ENCODE results near the gene NPRL2. TPM values are rescaled to one million over a fixed set of nuclear protein-coding genes. Genes with fewer than 3 reads are reported as not detected.
A peak's percentile ranks its signal among the peaks of the same experiment; 100 is the strongest.

The NPRL2 gene
- total and polyA plus RNA-seq, 9 of the 15 experiments (the other 6 are each of a cell fraction or from before 2014, with no cell fraction given): 17.4 to 40.4 (median 24.4) TPM

DNA sequence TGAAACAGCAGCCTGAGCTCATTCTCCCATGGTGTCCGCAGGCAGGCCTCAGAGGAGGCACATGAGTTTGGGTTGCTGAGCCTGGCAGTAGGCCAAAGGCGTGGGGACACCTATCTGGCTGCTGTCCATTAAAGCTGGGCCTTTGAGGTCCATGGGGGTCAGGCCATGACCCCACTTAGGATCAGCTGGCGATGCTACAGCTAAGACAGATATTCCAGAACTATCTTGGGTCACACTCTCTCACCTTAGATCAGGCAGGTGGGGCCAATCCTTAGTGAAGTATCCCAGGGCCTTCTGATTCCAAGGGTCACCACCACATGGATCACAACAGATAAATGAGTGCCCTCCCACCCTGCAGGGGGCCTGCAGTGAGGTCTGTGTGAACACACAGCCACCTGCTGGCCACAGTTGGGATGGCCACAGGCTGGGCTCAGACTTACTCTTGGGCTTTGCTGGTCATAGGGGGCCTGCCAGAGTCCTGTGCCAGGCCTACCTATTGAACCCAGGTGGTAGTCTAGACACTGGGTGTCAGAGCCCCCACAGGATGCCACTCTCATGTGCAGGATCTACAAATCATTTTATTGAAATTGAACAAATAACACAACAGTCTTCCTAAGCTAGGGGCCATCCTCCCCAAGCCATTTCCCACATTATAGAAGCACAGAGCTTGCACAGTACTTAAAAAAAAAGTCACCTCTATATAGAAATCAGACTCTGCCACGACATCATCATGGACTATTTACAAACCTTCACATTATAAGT is 26.0 kb downstream of the NPRL2 start (continued):
- TF ChIP-seq, protein P1, sequence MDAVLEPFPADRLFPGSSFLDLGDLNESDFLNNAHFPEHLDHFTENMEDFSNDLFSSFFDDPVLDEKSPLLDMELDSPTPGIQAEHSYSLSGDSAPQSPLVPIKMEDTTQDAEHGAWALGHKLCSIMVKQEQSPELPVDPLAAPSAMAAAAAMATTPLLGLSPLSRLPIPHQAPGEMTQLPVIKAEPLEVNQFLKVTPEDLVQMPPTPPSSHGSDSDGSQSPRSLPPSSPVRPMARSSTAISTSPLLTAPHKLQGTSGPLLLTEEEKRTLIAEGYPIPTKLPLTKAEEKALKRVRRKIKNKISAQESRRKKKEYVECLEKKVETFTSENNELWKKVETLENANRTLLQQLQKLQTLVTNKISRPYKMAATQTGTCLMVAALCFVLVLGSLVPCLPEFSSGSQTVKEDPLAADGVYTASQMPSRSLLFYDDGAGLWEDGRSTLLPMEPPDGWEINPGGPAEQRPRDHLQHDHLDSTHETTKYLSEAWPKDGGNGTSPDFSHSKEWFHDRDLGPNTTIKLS (IDR thresholded peaks at IDR 0.05; ENCODE audit: borderline replicate concordance, low read depth): no peak
- TF ChIP-seq CC2D1A (IDR thresholded peaks at IDR 0.05) (peak; percentile 53; the same call in 1 of the 2 replicates), DACH1 (IDR thresholded peaks at IDR 0.05; ENCODE audit: partially characterized antibody) (peak; percentile 77), FOXP4 (CRISPR knock-in tag; IDR thresholded peaks at IDR 0.05; ENCODE audit: borderline replicate concordance) (no peak), HDGF (IDR thresholded peaks at IDR 0.05) (no peak), MYNN (IDR thresholded peaks at IDR 0.05) (no peak), MYNN (CRISPR knock-in tag; IDR thresholded peaks at IDR 0.05) (no peak), ZNF324 (CRISPR knock-in tag; IDR thresholded peaks at IDR 0.05) (no peak), SMC3 (conservative IDR thresholded peaks at IDR 0.05; ENCODE audit: insufficient read depth, low read depth, low read length) (peak; percentile 55), HCFC1 (IDR thresholded peaks at IDR 0.05; ENCODE audit: low read depth, low read length) (no peak), E2F3 (CRISPR knock-in tag; IDR thresholded peaks at IDR 0.05) (no peak), IFI16 (CRISPR knock-in tag; IDR thresholded peaks at IDR 0.05) (no peak), TEAD2 (tag; IDR thresholded peaks at IDR 0.05) (no peak), ZBTB43 (CRISPR knock-in tag; IDR thresholded peaks at IDR 0.05) (no peak), HSF4 (CRISPR knock-in tag; IDR thresholded peaks at IDR 0.05; ENCODE audit: borderline replicate concordance) (no peak), MCM5 (IDR thresholded peaks at IDR 0.05; ENCODE audit: low read depth) (no peak), TFAP4 (CRISPR knock-in tag; IDR thresholded peaks at IDR 0.05; ENCODE audit: borderline replicate concordance) (peak; percentile 91), EP400 (IDR thresholded peaks at IDR 0.05) (peak; percentile 38; the same call in 1 of the 2 replicates)
- TF ChIP-seq, protein P2, sequence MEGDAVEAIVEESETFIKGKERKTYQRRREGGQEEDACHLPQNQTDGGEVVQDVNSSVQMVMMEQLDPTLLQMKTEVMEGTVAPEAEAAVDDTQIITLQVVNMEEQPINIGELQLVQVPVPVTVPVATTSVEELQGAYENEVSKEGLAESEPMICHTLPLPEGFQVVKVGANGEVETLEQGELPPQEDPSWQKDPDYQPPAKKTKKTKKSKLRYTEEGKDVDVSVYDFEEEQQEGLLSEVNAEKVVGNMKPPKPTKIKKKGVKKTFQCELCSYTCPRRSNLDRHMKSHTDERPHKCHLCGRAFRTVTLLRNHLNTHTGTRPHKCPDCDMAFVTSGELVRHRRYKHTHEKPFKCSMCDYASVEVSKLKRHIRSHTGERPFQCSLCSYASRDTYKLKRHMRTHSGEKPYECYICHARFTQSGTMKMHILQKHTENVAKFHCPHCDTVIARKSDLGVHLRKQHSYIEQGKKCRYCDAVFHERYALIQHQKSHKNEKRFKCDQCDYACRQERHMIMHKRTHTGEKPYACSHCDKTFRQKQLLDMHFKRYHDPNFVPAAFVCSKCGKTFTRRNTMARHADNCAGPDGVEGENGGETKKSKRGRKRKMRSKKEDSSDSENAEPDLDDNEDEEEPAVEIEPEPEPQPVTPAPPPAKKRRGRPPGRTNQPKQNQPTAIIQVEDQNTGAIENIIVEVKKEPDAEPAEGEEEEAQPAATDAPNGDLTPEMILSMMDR (IDR thresholded peaks at IDR 0.05 in 2 of 3, conservative IDR thresholded peaks at IDR 0.05 in 1 of 3; ENCODE audit: insufficient read depth in 2 of 3, low read depth in 1 of 3, low read length in 3 of 3): peak; percentile 90 to 97 (median 91)
- TF ChIP-seq, protein P3, sequence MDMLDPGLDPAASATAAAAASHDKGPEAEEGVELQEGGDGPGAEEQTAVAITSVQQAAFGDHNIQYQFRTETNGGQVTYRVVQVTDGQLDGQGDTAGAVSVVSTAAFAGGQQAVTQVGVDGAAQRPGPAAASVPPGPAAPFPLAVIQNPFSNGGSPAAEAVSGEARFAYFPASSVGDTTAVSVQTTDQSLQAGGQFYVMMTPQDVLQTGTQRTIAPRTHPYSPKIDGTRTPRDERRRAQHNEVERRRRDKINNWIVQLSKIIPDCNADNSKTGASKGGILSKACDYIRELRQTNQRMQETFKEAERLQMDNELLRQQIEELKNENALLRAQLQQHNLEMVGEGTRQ (CRISPR knock-in tag; IDR thresholded peaks at IDR 0.05): no peak

Measured in K562 (cell line).